ENCODE results near the gene EVI5. TPM values are rescaled to one million over a fixed set of nuclear protein-coding genes. Genes with fewer than 3 reads are reported as not detected.

The EVI5 gene
- total RNA-seq, 1 donor from 2014 or later = 29.7 TPM

DNA sequence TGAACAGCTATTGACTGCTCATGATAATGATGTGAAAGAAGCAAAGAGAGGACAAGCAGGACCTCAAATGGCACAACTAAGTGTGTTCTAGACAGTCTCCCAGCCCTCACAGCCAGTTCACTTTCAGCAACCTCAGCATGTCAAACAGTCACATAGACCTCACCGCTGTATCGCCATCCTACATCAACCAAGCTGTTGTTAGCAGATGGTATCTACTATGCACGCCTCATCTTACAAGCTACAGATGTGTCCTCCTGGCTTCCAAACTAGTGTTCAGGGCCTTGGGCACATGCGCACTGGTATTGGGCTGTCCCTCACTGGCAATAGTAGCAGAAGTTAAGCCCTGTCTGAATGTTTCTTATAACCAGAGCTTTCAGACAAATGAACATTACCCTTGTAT lies 28.4 kb downstream of the EVI5 start:
- DNase-seq (ENCODE audit: extremely low spot score in 2 of 2) = no peak
- H3K9me3 ChIP-seq = no peaks in the 10 kb centered on the region
- H3K27ac ChIP-seq = no peak overlapping the region
- no peaks in the 10 kb centered on the region for H3K27me3 ChIP-seq
- no peaks in the 10 kb centered on the region for H3K36me3 ChIP-seq
- no peak overlapping the region for H3K4me3 ChIP-seq
- no peaks in the 10 kb centered on the region for H3K4me1 ChIP-seq
- TF ChIP-seq POLR2AphosphoS5 (IDR thresholded peaks at IDR 0.05; ENCODE audit: insufficient read depth in 1 of 2, low read depth in 1 of 2) (no peak), POLR2A (IDR thresholded peaks at IDR 0.05) (no peak)
- TF ChIP-seq, protein P1, sequence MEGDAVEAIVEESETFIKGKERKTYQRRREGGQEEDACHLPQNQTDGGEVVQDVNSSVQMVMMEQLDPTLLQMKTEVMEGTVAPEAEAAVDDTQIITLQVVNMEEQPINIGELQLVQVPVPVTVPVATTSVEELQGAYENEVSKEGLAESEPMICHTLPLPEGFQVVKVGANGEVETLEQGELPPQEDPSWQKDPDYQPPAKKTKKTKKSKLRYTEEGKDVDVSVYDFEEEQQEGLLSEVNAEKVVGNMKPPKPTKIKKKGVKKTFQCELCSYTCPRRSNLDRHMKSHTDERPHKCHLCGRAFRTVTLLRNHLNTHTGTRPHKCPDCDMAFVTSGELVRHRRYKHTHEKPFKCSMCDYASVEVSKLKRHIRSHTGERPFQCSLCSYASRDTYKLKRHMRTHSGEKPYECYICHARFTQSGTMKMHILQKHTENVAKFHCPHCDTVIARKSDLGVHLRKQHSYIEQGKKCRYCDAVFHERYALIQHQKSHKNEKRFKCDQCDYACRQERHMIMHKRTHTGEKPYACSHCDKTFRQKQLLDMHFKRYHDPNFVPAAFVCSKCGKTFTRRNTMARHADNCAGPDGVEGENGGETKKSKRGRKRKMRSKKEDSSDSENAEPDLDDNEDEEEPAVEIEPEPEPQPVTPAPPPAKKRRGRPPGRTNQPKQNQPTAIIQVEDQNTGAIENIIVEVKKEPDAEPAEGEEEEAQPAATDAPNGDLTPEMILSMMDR (IDR thresholded peaks at IDR 0.05) = no peak
- intact Hi-C loops (cut with DNase I) = no loop called here

DNA sequence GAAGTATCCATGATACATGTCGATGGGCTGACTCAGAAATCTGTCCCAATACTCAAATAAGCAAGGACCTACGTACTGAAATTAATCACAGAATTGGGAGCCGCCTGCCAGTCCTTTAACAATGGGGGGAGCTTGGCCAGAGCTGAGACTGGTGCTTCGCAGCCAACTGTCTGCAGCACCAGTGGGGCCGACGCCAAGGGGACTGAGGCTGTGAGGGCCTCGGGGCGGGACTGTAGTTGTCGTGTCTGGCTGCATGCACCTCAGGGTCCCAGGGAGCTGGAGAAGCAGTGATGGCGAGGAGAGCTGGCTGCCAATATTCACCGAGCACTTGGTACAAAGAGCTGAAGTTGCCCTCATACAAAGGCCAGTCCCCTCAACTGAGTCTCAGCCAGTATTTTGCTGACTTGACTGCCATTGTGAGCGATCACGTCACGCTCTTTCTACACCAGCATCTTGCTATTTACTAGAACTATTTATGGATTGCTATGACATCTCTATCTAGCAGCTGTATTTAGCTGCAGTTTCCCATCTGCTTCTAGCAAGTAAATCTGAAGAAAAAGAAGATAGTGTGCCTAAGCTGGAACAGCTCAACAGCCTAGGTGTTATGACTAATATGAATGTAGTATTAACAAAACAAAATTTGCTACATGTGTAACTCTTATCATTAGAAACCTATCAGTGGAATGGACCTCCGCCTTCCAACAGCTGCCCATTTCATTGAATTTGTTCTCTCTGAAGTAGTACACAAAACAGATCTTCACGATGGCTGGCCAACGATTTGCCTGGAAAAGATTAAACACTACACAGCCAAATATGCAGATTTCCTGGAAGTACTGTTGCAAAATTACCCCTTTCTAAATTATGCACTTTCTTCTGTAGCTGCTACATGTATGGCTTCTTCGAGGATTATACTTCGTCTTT lies 29.1 kb downstream of the EVI5 start:
- Histone ChIP-seq H3K27ac (no peak overlapping the region), H3K4me1 (no peaks in the 10 kb centered on the region), H3K36me3 (no peaks in the 10 kb centered on the region), H3K27me3 (no peaks in the 10 kb centered on the region), H3K4me3 (no peak overlapping the region), H3K9me3 (no peaks in the 10 kb centered on the region)
- intact Hi-C loops (cut with DNase I) = no loop called here
- TF ChIP-seq POLR2A (IDR thresholded peaks at IDR 0.05) = no peak
- TF ChIP-seq, protein P1 (IDR thresholded peaks at IDR 0.05) = no peak
- no peak for TF ChIP-seq POLR2AphosphoS5 (IDR thresholded peaks at IDR 0.05; ENCODE audit: insufficient read depth in 1 of 2, low read depth in 1 of 2)
- DNase-seq (ENCODE audit: extremely low spot score in 2 of 2) = no peak

DNA sequence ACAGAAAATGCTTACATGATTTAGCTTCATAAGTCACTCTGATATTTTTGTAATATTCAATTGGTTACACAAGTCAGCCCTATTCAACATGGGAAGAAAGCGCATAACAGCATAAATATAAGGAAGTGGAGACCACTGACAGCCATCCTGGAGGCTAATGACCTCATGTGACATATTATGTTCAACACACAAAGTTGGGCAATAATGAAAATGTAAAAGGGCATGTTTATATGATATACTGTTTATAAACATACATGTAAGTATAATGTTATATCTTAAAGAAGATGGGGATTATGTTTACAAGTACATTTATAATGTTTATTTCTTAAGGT lies 30.2 kb downstream of the EVI5 start:
- no peak for DNase-seq (ENCODE audit: extremely low spot score in 2 of 2)
- intact Hi-C loops (cut with DNase I) = no loop called here

DNA sequence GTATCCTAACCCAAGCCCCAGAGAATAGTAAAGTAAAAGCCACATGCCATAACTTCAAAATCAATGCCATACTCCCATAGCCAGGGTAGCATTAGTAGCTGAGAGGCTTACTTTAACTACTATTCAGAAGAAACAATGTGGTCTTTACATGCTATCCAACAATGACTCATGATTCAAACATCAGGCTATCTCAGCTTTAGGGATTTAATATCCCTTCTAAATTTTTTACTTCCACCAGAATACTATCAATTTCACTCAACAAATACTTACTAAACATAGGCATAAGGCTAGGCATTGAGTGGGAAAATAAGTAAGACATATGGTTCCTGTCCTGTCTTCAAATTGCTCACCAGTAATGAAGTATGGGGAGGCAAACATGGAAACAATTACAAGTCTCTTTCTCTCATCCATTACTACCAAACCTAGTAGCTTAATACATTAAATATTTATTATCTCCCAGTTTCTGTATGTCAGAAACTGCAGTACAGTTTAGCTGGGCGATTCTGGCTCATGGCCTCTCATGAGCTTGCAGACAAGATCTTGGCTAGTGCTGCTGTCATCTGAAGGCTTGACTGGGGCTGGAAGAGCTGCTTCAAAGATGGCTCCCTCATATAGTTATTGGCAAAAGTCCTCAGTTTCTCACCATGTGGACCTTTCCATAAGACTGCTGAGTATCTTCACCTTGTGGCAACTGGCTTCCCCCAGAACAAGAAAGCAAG lies 30.7 kb downstream of the EVI5 start:
- H3K27ac ChIP-seq = no peak overlapping the region
- no peaks in the 10 kb centered on the region for H3K9me3 ChIP-seq
- TF ChIP-seq, protein P1 (IDR thresholded peaks at IDR 0.05) = no peak
- no peak for TF ChIP-seq POLR2A (IDR thresholded peaks at IDR 0.05)
- intact Hi-C loops (cut with DNase I) = no loop called here
- no peaks in the 10 kb centered on the region for H3K36me3 ChIP-seq
- H3K4me1 ChIP-seq = no peaks in the 10 kb centered on the region
- H3K4me3 ChIP-seq = no peak overlapping the region
- DNase-seq (ENCODE audit: extremely low spot score in 2 of 2) = no peak
- no peaks in the 10 kb centered on the region for H3K27me3 ChIP-seq

More for the DNA sequence above, 30.2 kb downstream of the EVI5 start:
- no peak overlapping the region for H3K4me3 ChIP-seq
- no peaks in the 10 kb centered on the region for H3K9me3 ChIP-seq
- no peaks in the 10 kb centered on the region for H3K4me1 ChIP-seq
- H3K36me3 ChIP-seq = no peaks in the 10 kb centered on the region
- TF ChIP-seq POLR2A (IDR thresholded peaks at IDR 0.05) (no peak), POLR2AphosphoS5 (IDR thresholded peaks at IDR 0.05; ENCODE audit: insufficient read depth in 1 of 2, low read depth in 1 of 2) (no peak)
- TF ChIP-seq, protein P1 (IDR thresholded peaks at IDR 0.05) = no peak
- no peaks in the 10 kb centered on the region for H3K27me3 ChIP-seq
- no peak overlapping the region for H3K27ac ChIP-seq

DNA sequence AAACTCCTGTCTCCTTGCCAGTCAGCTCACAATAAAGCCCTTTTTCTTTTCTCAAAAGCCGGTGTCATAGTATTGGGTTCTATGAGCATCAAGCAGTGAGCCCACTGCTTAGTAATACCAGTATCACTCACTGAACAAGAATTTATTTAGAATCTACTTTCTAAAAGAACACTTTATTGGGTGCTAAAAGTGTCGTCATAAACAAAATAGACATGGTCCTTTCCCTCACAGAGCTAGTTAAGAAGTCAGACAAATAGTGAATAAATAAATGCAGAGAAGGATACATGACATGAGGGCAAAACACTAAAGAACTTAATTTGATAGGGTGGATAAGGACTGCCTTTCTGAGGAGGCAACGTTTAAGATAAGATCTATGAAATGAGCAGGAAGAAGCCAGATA lies 32.2 kb downstream of the EVI5 start:
- Histone ChIP-seq H3K27ac (no peak overlapping the region), H3K27me3 (no peaks in the 10 kb centered on the region), H3K4me3 (no peak overlapping the region), H3K9me3 (no peaks in the 10 kb centered on the region), H3K36me3 (no peaks in the 10 kb centered on the region), H3K4me1 (no peaks in the 10 kb centered on the region)
- intact Hi-C loops (cut with DNase I) = no loop called here
- no peak for TF ChIP-seq POLR2AphosphoS5 (IDR thresholded peaks at IDR 0.05; ENCODE audit: insufficient read depth in 1 of 2, low read depth in 1 of 2)
- TF ChIP-seq, protein P1 (IDR thresholded peaks at IDR 0.05) = no peak
- no peak for TF ChIP-seq POLR2A (IDR thresholded peaks at IDR 0.05)
- no peak for DNase-seq (ENCODE audit: extremely low spot score in 2 of 2)
